ENCODE results near the gene GAS2L3. TPM values are rescaled to one million over a fixed set of nuclear protein-coding genes. Genes with fewer than 3 reads are reported as not detected.

GAS2L3 gene
- total RNA-seq, 1 experiment from 2014 or later, result 11.7 TPM

DNA sequence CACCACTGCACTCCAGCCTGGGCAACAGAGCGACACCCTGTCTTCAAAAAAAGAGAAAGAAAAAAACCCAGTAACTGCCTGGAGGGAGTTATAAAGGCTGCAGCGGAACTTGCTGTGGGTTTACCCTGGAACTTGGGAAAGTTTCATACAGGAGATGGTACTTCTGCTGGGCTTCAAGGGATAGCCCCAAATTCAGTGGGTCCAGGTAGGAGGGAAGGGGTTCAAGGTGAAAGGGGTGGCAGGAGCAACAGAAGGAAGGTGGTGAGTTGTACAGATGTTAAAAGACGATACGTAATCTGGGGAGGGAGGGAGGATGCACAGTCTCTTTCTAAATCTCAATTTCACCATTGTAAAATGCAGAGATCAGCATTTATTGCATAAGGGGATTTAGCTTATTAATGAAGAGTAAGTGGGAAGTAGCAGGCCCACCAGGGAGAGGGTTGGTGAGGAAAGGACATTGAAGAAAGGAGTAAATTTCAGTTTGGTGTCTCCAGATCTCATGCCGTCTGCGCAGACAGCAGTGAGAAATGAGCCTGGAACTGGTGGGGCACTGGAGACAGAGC, 8.5 kb upstream of the GAS2L3 start:
- no peak for DNase-seq
- Mint-ChIP-seq H3K36me3 (ENCODE audit: insufficient read depth in 1 of 3, low read depth in 3 of 3) (no peaks in the 10 kb centered on the region), H3K27ac (peak overlapping the region in 1 of 3 experiments; percentile 70; a peak in 1 of 7 replicates), H3K9me3 (peaks cover 0 to 4% of the 10 kb centered on the region in 2 experiments; a peak in 1 of 5 replicates), H3K27me3 (ENCODE audit: low read depth) (no peaks in the 10 kb centered on the region; the same call in 1 of the 2 replicates), H3K4me1 (peaks cover 5% of the 10 kb centered on the region in 2 experiments; a peak in 2 of 4 replicates), H3K4me3 (no peak overlapping the region; a peak in 1 of 5 replicates)
- Histone ChIP-seq H2BK15ac (ENCODE audit: low read depth, low read length) (no peak overlapping the region), H2BK120ac (ENCODE audit: low read depth, low read length, poor library complexity, severe bottlenecking) (no peak overlapping the region), H3K18ac (ENCODE audit: insufficient read length, low read depth, low read length) (no peak overlapping the region), H3K14ac (ENCODE audit: insufficient read depth, low read length) (no peak overlapping the region), H4K5ac (ENCODE audit: insufficient read length, low read depth, low read length) (no peak overlapping the region), H3K23ac (ENCODE audit: insufficient read length, low read depth, low read length) (no peak overlapping the region), H3K23me2 (ENCODE audit: insufficient read length, low read depth, low read length, poor library complexity, severe bottlenecking) (no peaks in the 10 kb centered on the region), H3K27me3 (ENCODE audit: insufficient read depth, low read length) (no peaks in the 10 kb centered on the region), H4K20me1 (ENCODE audit: control insufficient read depth, insufficient read depth, insufficient read length) (no peaks in the 10 kb centered on the region), H2AK5ac (ENCODE audit: insufficient read length, low read length) (no peak overlapping the region), H3K9me3 (ENCODE audit: control insufficient read depth, low read depth, low read length) (no peaks in the 10 kb centered on the region), H3K27ac (ENCODE audit: insufficient read length, low read depth, low read length) (no peak overlapping the region), H2BK12ac (ENCODE audit: insufficient read length, low read depth, low read length) (no peak overlapping the region), H3K4me1 (ENCODE audit: insufficient read depth, low read length) (no peaks in the 10 kb centered on the region), H4K8ac (replicated peaks; ENCODE audit: insufficient read length, low read depth, low read length) (no peak overlapping the region), H3K79me1 (ENCODE audit: insufficient read depth, low read depth, low read length, poor library complexity, severe bottlenecking) (no peaks in the 10 kb centered on the region), H3T11ph (ENCODE audit: low read length) (no peak overlapping the region), H3K4ac (ENCODE audit: low read depth, low read length) (no peak overlapping the region), H2BK20ac (ENCODE audit: low read depth, low read length, poor library complexity, severe bottlenecking) (no peak overlapping the region), H3K56ac (ENCODE audit: insufficient read length, low read depth, low read length) (no peak overlapping the region), H3K79me2 (ENCODE audit: insufficient read depth, low read length) (no peaks in the 10 kb centered on the region), H3K4me2 (ENCODE audit: insufficient read depth, insufficient read length, low read length) (no peak overlapping the region), H2BK5ac (ENCODE audit: insufficient read length, low read length) (no peak overlapping the region), H2AFZ (ENCODE audit: low read length) (no peak overlapping the region), H3K9ac (ENCODE audit: extremely low read depth, insufficient read length, low read length) (no peak overlapping the region), H4K91ac (ENCODE audit: insufficient read length, low read depth, low read length) (no peak overlapping the region)
- TF ChIP-seq CTCF (conservative IDR thresholded peaks at IDR 0.05), result no peak
- WGBS (ENCODE audit: extremely low coverage, insufficient read length, low lambda C conversion rate), result no CpG with 5 or more reads among the region's 6 CpGs

Data from H9 (cell line).